Uterus (tissue), 2 donors: ENCODE data around the gene GRM5.

ENCODE experiments used
- POLR2A ChIP-seq, 2 donors: fragments of 450-650 bp; IDR thresholded peaks; one replicate each; pipeline ENCODE4 v1.6.1; 2016; ENCODE audit warnings: antibody characterized with exemption in 2 of 2, mild to moderate bottlenecking in 1 of 2, moderate library complexity in 1 of 2
- TF ChIP-seq, protein P1 (sequence below), 4 experiments: fragments of 200-600 bp in 2 of 4; fragments of 450-650 bp in 2 of 4; sonication (generic) in 2 of 4; IDR thresholded peaks; one replicate each; pipeline ENCODE4 v1.5.1; 2016 to 2019; ENCODE audit warnings: antibody characterized with exemption in 4 of 4, mild to moderate bottlenecking in 2 of 4, moderate library complexity in 1 of 4

DNA sequence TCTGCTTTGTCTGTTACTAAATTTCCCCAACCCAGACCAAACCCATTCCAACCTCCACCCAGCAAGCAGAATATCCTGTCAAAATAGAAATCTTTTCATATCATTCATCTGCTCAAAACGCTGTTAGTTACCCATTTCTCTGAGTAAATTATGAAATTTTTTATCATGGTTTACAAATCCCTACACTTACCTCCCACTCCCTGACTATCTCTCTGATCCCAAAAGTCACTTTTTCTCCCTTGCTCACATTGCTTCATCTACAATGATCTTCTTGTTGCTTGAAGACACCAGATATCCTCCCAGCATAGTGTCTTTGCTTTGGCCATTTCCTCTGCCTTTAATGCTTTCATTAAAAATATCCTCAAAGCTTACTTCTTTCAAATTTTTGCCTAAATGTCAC lies 532.8 kb downstream of the GRM5 start:
- no peak for TF ChIP-seq POLR2A (IDR thresholded peaks at IDR 0.05)
- TF ChIP-seq, protein P1, sequence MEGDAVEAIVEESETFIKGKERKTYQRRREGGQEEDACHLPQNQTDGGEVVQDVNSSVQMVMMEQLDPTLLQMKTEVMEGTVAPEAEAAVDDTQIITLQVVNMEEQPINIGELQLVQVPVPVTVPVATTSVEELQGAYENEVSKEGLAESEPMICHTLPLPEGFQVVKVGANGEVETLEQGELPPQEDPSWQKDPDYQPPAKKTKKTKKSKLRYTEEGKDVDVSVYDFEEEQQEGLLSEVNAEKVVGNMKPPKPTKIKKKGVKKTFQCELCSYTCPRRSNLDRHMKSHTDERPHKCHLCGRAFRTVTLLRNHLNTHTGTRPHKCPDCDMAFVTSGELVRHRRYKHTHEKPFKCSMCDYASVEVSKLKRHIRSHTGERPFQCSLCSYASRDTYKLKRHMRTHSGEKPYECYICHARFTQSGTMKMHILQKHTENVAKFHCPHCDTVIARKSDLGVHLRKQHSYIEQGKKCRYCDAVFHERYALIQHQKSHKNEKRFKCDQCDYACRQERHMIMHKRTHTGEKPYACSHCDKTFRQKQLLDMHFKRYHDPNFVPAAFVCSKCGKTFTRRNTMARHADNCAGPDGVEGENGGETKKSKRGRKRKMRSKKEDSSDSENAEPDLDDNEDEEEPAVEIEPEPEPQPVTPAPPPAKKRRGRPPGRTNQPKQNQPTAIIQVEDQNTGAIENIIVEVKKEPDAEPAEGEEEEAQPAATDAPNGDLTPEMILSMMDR (IDR thresholded peaks at IDR 0.05) = no peak
